Measurements from ENCODE around the gene IFT27. TPM values are rescaled to one million over a fixed set of nuclear protein-coding genes. Genes with fewer than 3 reads are reported as not detected.

IFT27 gene
- total and polyA plus RNA-seq, 2 donors (not counting 1 experiment from before 2014, with no cell fraction given): 14.1 to 19.0 TPM

DNA sequence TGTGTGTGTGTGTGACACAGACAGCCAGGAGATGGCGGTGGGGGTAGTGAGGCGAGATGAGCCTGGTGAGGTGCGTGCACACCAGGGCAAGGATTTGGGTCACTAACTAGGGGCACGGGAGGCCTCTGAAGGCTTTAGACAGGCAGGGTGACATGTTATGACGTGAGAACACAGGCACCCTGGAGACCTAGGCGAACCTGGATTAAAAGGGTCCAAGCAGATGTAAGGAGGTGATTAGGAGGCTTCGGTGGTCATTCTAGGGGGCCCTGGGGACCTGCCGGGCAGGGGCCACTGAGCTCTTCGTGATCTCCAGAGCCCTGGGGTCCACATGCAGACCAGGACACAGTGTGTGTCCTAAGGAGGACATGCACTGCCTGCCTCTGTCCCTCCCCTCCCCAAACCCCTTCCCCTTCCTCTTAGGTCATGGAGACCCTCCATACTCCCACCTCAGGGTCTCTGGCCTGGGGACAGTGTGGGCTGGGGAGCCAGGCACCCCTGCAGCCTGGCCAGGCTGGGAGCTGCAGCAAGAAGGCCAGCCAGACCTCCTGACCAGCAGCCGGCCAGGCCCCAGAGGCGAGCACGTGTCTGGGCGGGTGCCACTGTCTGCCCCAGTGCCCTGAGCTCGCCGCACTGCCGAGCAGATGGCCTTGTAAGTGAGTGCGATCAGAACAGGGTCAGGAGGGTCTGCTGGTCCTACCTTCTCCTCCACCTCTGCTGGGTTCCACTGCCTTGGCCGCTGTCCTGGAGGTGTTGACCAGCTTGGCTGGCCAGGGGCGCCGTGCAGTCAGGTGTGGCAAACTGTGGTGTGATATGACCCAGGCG lies 32.1 kb downstream of the IFT27 start:
- Histone ChIP-seq H3K9me3 (ENCODE audit: control insufficient read depth, insufficient read depth, low read depth, low read length) (no peaks in the 10 kb centered on the region), H4K20me1 (ENCODE audit: control insufficient read depth, extremely low read depth, insufficient read depth, low read length) (no peaks in the 10 kb centered on the region), H3K4me2 (ENCODE audit: extremely low read depth, insufficient read depth, low read length) (no peak overlapping the region), H3K4me3 (replicated peaks in 1 of 4; ENCODE audit: control extremely low read depth in 1 of 4, insufficient read depth in 1 of 4, low read depth in 3 of 4, low read length in 4 of 4) (no peak overlapping the region), H3K27ac (ENCODE audit: insufficient read depth, low read length) (no peak overlapping the region), H3K4me1 (ENCODE audit: control insufficient read depth, extremely low read depth, insufficient read depth, low read length) (no peaks in the 10 kb centered on the region), H3K36me3 (ENCODE audit: control insufficient read depth, insufficient read depth, low read length) (no peaks in the 10 kb centered on the region), H3K9ac (ENCODE audit: insufficient read depth, low read length) (no peak overlapping the region), H3K79me2 (ENCODE audit: control insufficient read depth, insufficient read depth, low read length) (no peaks in the 10 kb centered on the region), H2AFZ (ENCODE audit: low read length) (no peak overlapping the region), H3K27me3 (ENCODE audit: control insufficient read depth, insufficient read depth, low read length) (peaks cover 5% of the 10 kb centered on the region)
- no peak for DNase-seq (ENCODE audit: low read depth in 2 of 2)
- no peak for TF ChIP-seq EZH2 (IDR thresholded peaks at IDR 0.05; ENCODE audit: low read length, missing control alignments)
- TF ChIP-seq, protein P1, sequence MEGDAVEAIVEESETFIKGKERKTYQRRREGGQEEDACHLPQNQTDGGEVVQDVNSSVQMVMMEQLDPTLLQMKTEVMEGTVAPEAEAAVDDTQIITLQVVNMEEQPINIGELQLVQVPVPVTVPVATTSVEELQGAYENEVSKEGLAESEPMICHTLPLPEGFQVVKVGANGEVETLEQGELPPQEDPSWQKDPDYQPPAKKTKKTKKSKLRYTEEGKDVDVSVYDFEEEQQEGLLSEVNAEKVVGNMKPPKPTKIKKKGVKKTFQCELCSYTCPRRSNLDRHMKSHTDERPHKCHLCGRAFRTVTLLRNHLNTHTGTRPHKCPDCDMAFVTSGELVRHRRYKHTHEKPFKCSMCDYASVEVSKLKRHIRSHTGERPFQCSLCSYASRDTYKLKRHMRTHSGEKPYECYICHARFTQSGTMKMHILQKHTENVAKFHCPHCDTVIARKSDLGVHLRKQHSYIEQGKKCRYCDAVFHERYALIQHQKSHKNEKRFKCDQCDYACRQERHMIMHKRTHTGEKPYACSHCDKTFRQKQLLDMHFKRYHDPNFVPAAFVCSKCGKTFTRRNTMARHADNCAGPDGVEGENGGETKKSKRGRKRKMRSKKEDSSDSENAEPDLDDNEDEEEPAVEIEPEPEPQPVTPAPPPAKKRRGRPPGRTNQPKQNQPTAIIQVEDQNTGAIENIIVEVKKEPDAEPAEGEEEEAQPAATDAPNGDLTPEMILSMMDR (conservative IDR thresholded peaks at IDR 0.05 in 1 of 2, IDR thresholded peaks at IDR 0.05 in 1 of 2; ENCODE audit: low read depth in 1 of 2, low read length in 2 of 2): no peak

DNA sequence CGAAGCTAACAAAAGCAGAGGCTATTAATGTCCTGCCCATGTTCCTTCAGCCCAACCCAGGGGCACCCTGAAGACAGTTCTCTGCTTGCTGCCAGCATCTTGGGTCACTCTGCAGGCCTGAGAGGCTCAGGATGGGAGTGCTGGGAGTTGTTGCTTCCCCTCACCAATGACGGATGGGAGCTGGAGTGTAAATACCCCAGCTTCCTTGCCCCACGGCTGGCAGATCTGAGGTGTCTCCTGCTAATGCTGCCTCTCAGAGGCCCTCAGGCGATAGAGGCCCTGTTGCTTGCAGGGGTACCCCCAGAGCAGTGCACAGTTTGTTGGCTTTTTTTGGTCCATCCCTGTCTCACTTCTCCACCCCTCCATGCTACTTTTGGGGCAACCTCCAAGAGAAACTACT lies 32.9 kb downstream of the IFT27 start:
- H3K4me1 ChIP-seq (ENCODE audit: control insufficient read depth, extremely low read depth, insufficient read depth, low read length): no peaks in the 10 kb centered on the region

DNA sequence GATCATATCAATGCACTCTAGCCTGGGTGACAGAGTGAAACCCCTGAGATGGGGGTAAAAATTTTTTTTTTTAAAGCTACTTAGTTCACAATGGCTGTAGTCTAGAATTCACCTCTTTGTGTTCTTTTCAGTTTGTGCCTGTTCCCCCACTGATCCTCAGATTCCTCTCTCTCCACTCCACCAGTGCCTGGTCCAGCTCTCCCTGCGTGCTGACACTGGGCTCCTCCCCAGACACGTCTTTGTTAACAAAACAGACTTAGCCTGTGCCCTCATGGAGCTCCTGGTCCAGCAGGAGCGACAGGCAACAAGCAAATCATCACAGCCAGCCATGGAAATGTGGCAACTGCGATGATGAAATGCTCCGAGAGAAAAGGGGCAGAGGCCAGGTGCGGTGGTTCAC lies 34.0 kb downstream of the IFT27 start:
- Histone ChIP-seq H3K4me1 (ENCODE audit: control insufficient read depth, extremely low read depth, insufficient read depth, low read length) (no peaks in the 10 kb centered on the region), H3K27me3 (ENCODE audit: control insufficient read depth, insufficient read depth, low read length) (peaks cover 8% of the 10 kb centered on the region), H3K79me2 (ENCODE audit: control insufficient read depth, insufficient read depth, low read length) (no peaks in the 10 kb centered on the region), H3K9ac (ENCODE audit: insufficient read depth, low read length) (no peak overlapping the region), H3K36me3 (ENCODE audit: control insufficient read depth, insufficient read depth, low read length) (no peaks in the 10 kb centered on the region), H2AFZ (ENCODE audit: low read length) (no peak overlapping the region), H3K4me2 (ENCODE audit: extremely low read depth, insufficient read depth, low read length) (no peak overlapping the region), H3K4me3 (replicated peaks in 1 of 4; ENCODE audit: control extremely low read depth in 1 of 4, insufficient read depth in 1 of 4, low read depth in 3 of 4, low read length in 4 of 4) (no peak overlapping the region), H3K9me3 (ENCODE audit: control insufficient read depth, insufficient read depth, low read depth, low read length) (no peaks in the 10 kb centered on the region), H4K20me1 (ENCODE audit: control insufficient read depth, extremely low read depth, insufficient read depth, low read length) (no peaks in the 10 kb centered on the region), H3K27ac (ENCODE audit: insufficient read depth, low read length) (no peak overlapping the region)
- TF ChIP-seq, protein P1 (conservative IDR thresholded peaks at IDR 0.05 in 1 of 2, IDR thresholded peaks at IDR 0.05 in 1 of 2; ENCODE audit: low read depth in 1 of 2, low read length in 2 of 2): no peak
- no peak for DNase-seq (ENCODE audit: low read depth in 2 of 2)

More for the DNA sequence above, 32.9 kb downstream of the IFT27 start:
- H4K20me1 ChIP-seq (ENCODE audit: control insufficient read depth, extremely low read depth, insufficient read depth, low read length): no peaks in the 10 kb centered on the region
- no peak overlapping the region for H3K27ac ChIP-seq (ENCODE audit: insufficient read depth, low read length)
- H3K4me3 ChIP-seq (replicated peaks in 1 of 4; ENCODE audit: control extremely low read depth in 1 of 4, insufficient read depth in 1 of 4, low read depth in 3 of 4, low read length in 4 of 4): no peak overlapping the region
- H3K36me3 ChIP-seq (ENCODE audit: control insufficient read depth, insufficient read depth, low read length): no peaks in the 10 kb centered on the region
- H3K79me2 ChIP-seq (ENCODE audit: control insufficient read depth, insufficient read depth, low read length): no peaks in the 10 kb centered on the region
- TF ChIP-seq, protein P1 (conservative IDR thresholded peaks at IDR 0.05 in 1 of 2, IDR thresholded peaks at IDR 0.05 in 1 of 2; ENCODE audit: low read depth in 1 of 2, low read length in 2 of 2): no peak
- TF ChIP-seq EZH2 (IDR thresholded peaks at IDR 0.05; ENCODE audit: low read length, missing control alignments): no peak
- peaks cover 5% of the 10 kb centered on the region for H3K27me3 ChIP-seq (ENCODE audit: control insufficient read depth, insufficient read depth, low read length)
- no peaks in the 10 kb centered on the region for H3K9me3 ChIP-seq (ENCODE audit: control insufficient read depth, insufficient read depth, low read depth, low read length)
- no peak for DNase-seq (ENCODE audit: low read depth in 2 of 2)
- no peak overlapping the region for H3K9ac ChIP-seq (ENCODE audit: insufficient read depth, low read length)
- no peak overlapping the region for H3K4me2 ChIP-seq (ENCODE audit: extremely low read depth, insufficient read depth, low read length)
- H2AFZ ChIP-seq (ENCODE audit: low read length): no peak overlapping the region
